ENCODE data around the gene SEC23B. TPM values are rescaled to one million over a fixed set of nuclear protein-coding genes. Genes with fewer than 3 reads are reported as not detected.

The SEC23B gene
- total and polyA plus RNA-seq, 2 of the 13 experiments (the other 11 are each of a cell fraction or from before 2014, with no cell fraction given): 114 to 120 TPM

DNA sequence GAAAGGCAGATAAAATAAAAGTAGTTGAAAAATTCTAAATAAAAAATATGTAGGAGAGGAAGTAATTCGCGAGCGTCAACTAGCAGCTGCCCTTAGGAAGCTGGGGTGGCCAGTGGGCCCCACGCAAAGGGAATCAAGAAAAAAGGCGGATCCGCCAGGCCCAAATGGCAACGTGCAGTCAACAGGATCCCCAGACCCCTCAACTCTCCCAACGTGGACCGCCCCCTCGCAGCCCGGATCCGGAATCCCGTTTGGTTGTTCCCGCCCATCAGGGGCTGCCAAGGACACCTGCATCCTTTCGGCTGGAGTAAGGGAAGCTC is 41.2 kb upstream of the SEC23B start (continued):
- TF ChIP-seq, protein P1, sequence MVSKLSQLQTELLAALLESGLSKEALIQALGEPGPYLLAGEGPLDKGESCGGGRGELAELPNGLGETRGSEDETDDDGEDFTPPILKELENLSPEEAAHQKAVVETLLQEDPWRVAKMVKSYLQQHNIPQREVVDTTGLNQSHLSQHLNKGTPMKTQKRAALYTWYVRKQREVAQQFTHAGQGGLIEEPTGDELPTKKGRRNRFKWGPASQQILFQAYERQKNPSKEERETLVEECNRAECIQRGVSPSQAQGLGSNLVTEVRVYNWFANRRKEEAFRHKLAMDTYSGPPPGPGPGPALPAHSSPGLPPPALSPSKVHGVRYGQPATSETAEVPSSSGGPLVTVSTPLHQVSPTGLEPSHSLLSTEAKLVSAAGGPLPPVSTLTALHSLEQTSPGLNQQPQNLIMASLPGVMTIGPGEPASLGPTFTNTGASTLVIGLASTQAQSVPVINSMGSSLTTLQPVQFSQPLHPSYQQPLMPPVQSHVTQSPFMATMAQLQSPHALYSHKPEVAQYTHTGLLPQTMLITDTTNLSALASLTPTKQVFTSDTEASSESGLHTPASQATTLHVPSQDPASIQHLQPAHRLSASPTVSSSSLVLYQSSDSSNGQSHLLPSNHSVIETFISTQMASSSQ (IDR thresholded peaks at IDR 0.05; ENCODE audit: low read depth): no peak
- TF ChIP-seq, protein P1 (CRISPR knock-in tag; IDR thresholded peaks at IDR 0.05; ENCODE audit: borderline replicate concordance): peak; percentile 41; the same call in 1 of the 2 replicates
- TF ChIP-seq NFE2L2 (IDR thresholded peaks at IDR 0.05; ENCODE audit: low read length) (no peak), ZNF674 (CRISPR knock-in tag; IDR thresholded peaks at IDR 0.05; ENCODE audit: low read depth) (no peak), ZNF598 (CRISPR knock-in tag; IDR thresholded peaks at IDR 0.05; ENCODE audit: borderline replicate concordance) (no peak), GTF2F1 (IDR thresholded peaks at IDR 0.05; ENCODE audit: low read length) (no peak), KMT2B (CRISPR knock-in tag; IDR thresholded peaks at IDR 0.05) (no peak)
- TF ChIP-seq, protein P2, sequence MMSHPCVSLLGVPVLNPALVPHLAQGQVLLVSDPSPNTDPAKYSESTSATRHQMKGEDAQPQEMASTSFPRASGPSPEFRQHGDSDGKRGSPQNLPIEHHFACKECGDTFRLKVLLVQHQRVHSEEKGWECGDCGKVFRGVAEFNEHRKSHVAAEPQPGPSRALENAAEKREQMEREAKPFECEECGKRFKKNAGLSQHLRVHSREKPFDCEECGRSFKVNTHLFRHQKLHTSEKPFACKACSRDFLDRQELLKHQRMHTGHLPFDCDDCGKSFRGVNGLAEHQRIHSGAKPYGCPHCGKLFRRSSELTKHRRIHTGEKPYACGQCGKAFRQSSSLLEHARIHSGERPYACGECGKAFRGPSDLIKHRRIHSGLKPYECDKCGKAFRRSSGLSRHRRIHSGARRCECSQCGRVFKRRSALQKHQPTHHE (CRISPR knock-in tag; IDR thresholded peaks at IDR 0.05; ENCODE audit: borderline replicate concordance): no peak
